ENCODE data around the gene TINAGL1.

The TINAGL1 gene

DNA sequence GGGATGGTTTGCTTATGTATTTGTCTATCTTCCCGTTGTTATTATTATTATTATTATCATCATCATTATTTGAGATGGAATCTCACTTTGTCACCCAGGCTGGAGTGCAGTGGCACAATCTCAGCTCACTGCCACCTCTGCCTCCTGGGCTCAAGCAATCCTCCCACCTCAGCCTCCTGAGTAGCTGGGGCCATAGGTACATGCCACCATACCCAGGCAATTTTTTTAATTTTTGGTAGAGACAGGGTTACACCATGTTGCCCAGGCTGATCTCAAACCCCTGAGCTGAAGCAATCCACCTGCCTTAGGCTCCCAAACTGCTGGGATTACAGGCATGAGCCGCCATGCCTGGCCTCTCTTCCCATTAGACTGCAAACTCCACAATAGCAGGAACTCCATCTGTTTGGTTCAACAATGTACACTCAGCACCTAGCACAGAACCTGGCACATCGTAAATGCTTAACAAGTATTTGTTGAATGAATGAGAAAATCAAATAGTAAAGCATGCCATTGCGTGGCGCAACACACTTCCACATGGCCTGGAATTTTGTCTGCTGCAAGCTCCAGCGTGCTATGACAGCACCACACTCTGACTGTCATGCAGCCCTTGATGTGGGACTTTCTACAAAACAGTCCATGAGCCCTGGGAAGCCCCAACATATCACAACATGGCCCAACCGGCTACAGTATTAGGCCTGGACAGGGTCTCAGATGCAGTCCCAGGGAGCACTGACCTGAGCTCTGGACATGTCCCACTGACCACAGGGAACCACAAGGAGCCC, 3.8 kb upstream of the TINAGL1 start:
- Histone ChIP-seq H2AFZ (ENCODE audit: low read depth, low read length) (no peak overlapping the region), H3K9ac (ENCODE audit: low read length) (no peak overlapping the region), H3K9me3 (ENCODE audit: insufficient read depth, low read length) (no peaks in the 10 kb centered on the region), H3K4me2 (ENCODE audit: low read length) (no peak overlapping the region), H4K20me1 (ENCODE audit: insufficient read depth, low read length) (no peaks in the 10 kb centered on the region), H3K4me1 (ENCODE audit: low read length) (peaks cover 7% of the 10 kb centered on the region), H3K27me3 (ENCODE audit: low read depth, low read length) (no peaks in the 10 kb centered on the region), H3K79me2 (ENCODE audit: low read length) (no peaks in the 10 kb centered on the region), H3K27ac (ENCODE audit: low read length) (no peak overlapping the region), H3K36me3 (replicated peaks; ENCODE audit: low read depth, low read length) (no peaks in the 10 kb centered on the region), H3K4me3 (ENCODE audit: low read length) (no peak overlapping the region)
- TF ChIP-seq CTCF (IDR thresholded peaks at IDR 0.05; ENCODE audit: low read depth, low read length) (no peak), EZH2phosphoT487 (IDR thresholded peaks at IDR 0.05; ENCODE audit: low read depth) (no peak)

GRCh38 chr1:31573261-31573660, 3.1 kb upstream of the TINAGL1 start:
- H3K4me3 ChIP-seq (ENCODE audit: low read length), result no peak overlapping the region

DNA sequence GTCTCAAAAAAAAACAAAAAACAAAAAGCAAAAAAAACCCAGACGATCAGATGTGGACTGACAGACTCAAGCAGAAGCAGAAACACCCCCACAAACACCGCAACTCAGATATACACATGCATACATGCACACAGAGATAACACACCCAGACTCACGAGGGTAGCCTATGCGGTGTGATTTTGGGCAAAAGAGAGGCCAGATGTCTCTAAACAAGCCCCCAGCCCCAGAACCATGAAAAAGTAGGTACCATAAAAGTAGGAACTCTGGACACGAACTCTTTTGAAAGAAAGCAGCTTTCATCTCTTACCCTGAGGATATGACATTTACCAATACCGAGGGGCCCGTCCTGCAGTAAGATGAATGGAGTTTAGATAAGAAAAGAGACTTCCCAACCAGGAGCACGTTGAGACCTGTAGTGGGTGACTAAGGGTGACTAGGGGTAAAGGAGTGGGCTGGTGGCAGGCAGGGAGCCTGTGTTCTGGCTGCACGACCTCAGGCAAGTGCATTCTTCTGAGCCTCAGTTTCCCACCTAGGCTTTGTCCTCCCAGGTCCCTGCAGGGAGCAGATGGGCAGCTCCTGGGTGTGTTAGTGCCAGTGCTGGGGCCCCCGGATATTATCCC, 1.5 kb upstream of the TINAGL1 start:
- H3K27me3 ChIP-seq (ENCODE audit: low read depth, low read length), result no peaks in the 10 kb centered on the region
- TF ChIP-seq CTCF (IDR thresholded peaks at IDR 0.05; ENCODE audit: low read depth, low read length), result no peak
- no peak for TF ChIP-seq EZH2phosphoT487 (IDR thresholded peaks at IDR 0.05; ENCODE audit: low read depth)
- H3K9ac ChIP-seq (ENCODE audit: low read length), result no peak overlapping the region
- no peaks in the 10 kb centered on the region for H3K36me3 ChIP-seq (replicated peaks; ENCODE audit: low read depth, low read length)
- no peaks in the 10 kb centered on the region for H3K79me2 ChIP-seq (ENCODE audit: low read length)
- H3K4me3 ChIP-seq (ENCODE audit: low read length), result no peak overlapping the region
- H2AFZ ChIP-seq (ENCODE audit: low read depth, low read length), result no peak overlapping the region
- H3K4me1 ChIP-seq (ENCODE audit: low read length), result peaks cover 7% of the 10 kb centered on the region
- H3K4me2 ChIP-seq (ENCODE audit: low read length), result no peak overlapping the region
- H3K9me3 ChIP-seq (ENCODE audit: insufficient read depth, low read length), result no peaks in the 10 kb centered on the region
- no peaks in the 10 kb centered on the region for H4K20me1 ChIP-seq (ENCODE audit: insufficient read depth, low read length)
- no peak overlapping the region for H3K27ac ChIP-seq (ENCODE audit: low read length)

More at GRCh38 chr1:31573261-31573660, 3.1 kb upstream of the TINAGL1 start:
- Histone ChIP-seq H3K36me3 (replicated peaks; ENCODE audit: low read depth, low read length) (no peaks in the 10 kb centered on the region), H2AFZ (ENCODE audit: low read depth, low read length) (no peak overlapping the region), H3K27me3 (ENCODE audit: low read depth, low read length) (no peaks in the 10 kb centered on the region), H3K4me2 (ENCODE audit: low read length) (no peak overlapping the region), H3K79me2 (ENCODE audit: low read length) (no peaks in the 10 kb centered on the region), H4K20me1 (ENCODE audit: insufficient read depth, low read length) (no peaks in the 10 kb centered on the region), H3K27ac (ENCODE audit: low read length) (no peak overlapping the region), H3K4me1 (ENCODE audit: low read length) (peaks cover 7% of the 10 kb centered on the region), H3K9me3 (ENCODE audit: insufficient read depth, low read length) (no peaks in the 10 kb centered on the region), H3K9ac (ENCODE audit: low read length) (no peak overlapping the region)
- TF ChIP-seq CTCF (IDR thresholded peaks at IDR 0.05; ENCODE audit: low read depth, low read length) (no peak), EZH2phosphoT487 (IDR thresholded peaks at IDR 0.05; ENCODE audit: low read depth) (no peak)

GRCh38 chr1:31575369-31576140, 760 bp upstream of the TINAGL1 start:
- Histone ChIP-seq H4K20me1 (ENCODE audit: insufficient read depth, low read length) (no peaks in the 10 kb centered on the region), H3K36me3 (replicated peaks; ENCODE audit: low read depth, low read length) (no peaks in the 10 kb centered on the region), H3K4me3 (ENCODE audit: low read length) (no peak overlapping the region), H3K9me3 (ENCODE audit: insufficient read depth, low read length) (no peaks in the 10 kb centered on the region), H3K4me1 (ENCODE audit: low read length) (peaks cover 7% of the 10 kb centered on the region), H3K4me2 (ENCODE audit: low read length) (no peak overlapping the region), H3K79me2 (ENCODE audit: low read length) (no peaks in the 10 kb centered on the region), H3K27ac (ENCODE audit: low read length) (no peak overlapping the region), H3K27me3 (ENCODE audit: low read depth, low read length) (no peaks in the 10 kb centered on the region), H3K9ac (ENCODE audit: low read length) (no peak overlapping the region), H2AFZ (ENCODE audit: low read depth, low read length) (no peak overlapping the region)
- no peak for TF ChIP-seq EZH2phosphoT487 (IDR thresholded peaks at IDR 0.05; ENCODE audit: low read depth)
- no peak for TF ChIP-seq CTCF (IDR thresholded peaks at IDR 0.05; ENCODE audit: low read depth, low read length)
